Measurements from ENCODE around the gene PTPRB.

PTPRB gene

GRCh38 chr12:70645494-70646317 is 8.5 kb upstream of the PTPRB start:
- H3K9me2 ChIP-seq (replicated peaks; ENCODE audit: control insufficient read depth, low read length) = no peaks in the 10 kb centered on the region
- H3K4me3 ChIP-seq (ENCODE audit: low read length) = no peak overlapping the region
- H4K20me1 ChIP-seq (ENCODE audit: control insufficient read depth, insufficient read depth, low read depth, low read length) = no peaks in the 10 kb centered on the region
- H3K79me2 ChIP-seq (ENCODE audit: control insufficient read depth, low read length) = no peaks in the 10 kb centered on the region
- no peaks in the 10 kb centered on the region for H3K4me1 ChIP-seq (ENCODE audit: control insufficient read depth, low read length)
- H3K27ac ChIP-seq (ENCODE audit: low read depth, low read length) = no peak overlapping the region
- TF ChIP-seq CTCF (IDR thresholded peaks at IDR 0.05; ENCODE audit: low read depth, low read length, poor library complexity, severe bottlenecking) (no peak), EZH2phosphoT487 (IDR thresholded peaks at IDR 0.05; ENCODE audit: borderline replicate concordance, low read length) (no peak)
- H3K36me3 ChIP-seq (ENCODE audit: control insufficient read depth, low read length) = no peaks in the 10 kb centered on the region
- H3K27me3 ChIP-seq (ENCODE audit: control insufficient read depth, low read length) = peaks cover 9% of the 10 kb centered on the region; the same call in 1 of the 2 replicates
- H3K4me2 ChIP-seq (ENCODE audit: low read length) = no peak overlapping the region
- no peaks in the 10 kb centered on the region for H3F3A ChIP-seq (ENCODE audit: control insufficient read depth, insufficient read depth)
- H3K9me3 ChIP-seq (ENCODE audit: control insufficient read depth, insufficient read depth, low read length) = no peaks in the 10 kb centered on the region

- no peaks in the 10 kb centered on the region for H3K4me1 ChIP-seq (ENCODE audit: control insufficient read depth, low read length)
- H3K27ac ChIP-seq (ENCODE audit: low read depth, low read length) = no peak overlapping the region
- H3K4me3 ChIP-seq (ENCODE audit: low read length) = no peak overlapping the region
- peaks cover 9% of the 10 kb centered on the region; the same call in 1 of the 2 replicates for H3K27me3 ChIP-seq (ENCODE audit: control insufficient read depth, low read length)
- no peaks in the 10 kb centered on the region for H3K79me2 ChIP-seq (ENCODE audit: control insufficient read depth, low read length)
- no peak for TF ChIP-seq EZH2phosphoT487 (IDR thresholded peaks at IDR 0.05; ENCODE audit: borderline replicate concordance, low read length)
- TF ChIP-seq CTCF (IDR thresholded peaks at IDR 0.05; ENCODE audit: low read depth, low read length, poor library complexity, severe bottlenecking) = no peak
- H4K20me1 ChIP-seq (ENCODE audit: control insufficient read depth, insufficient read depth, low read depth, low read length) = no peaks in the 10 kb centered on the region
- H3K9me3 ChIP-seq (ENCODE audit: control insufficient read depth, insufficient read depth, low read length) = no peaks in the 10 kb centered on the region
- no peaks in the 10 kb centered on the region for H3K36me3 ChIP-seq (ENCODE audit: control insufficient read depth, low read length)
- H3K9me2 ChIP-seq (replicated peaks; ENCODE audit: control insufficient read depth, low read length) = no peaks in the 10 kb centered on the region
- no peak overlapping the region for H3K4me2 ChIP-seq (ENCODE audit: low read length)
- no peaks in the 10 kb centered on the region for H3F3A ChIP-seq (ENCODE audit: control insufficient read depth, insufficient read depth)
Measured at GRCh38 chr12:70644861-70645260, 7.6 kb upstream of the PTPRB start.

GRCh38 chr12:70643939-70644338 is 6.7 kb upstream of the PTPRB start:
- no peak for TF ChIP-seq EZH2phosphoT487 (IDR thresholded peaks at IDR 0.05; ENCODE audit: borderline replicate concordance, low read length)
- TF ChIP-seq CTCF (IDR thresholded peaks at IDR 0.05; ENCODE audit: low read depth, low read length, poor library complexity, severe bottlenecking) = no peak
- H4K20me1 ChIP-seq (ENCODE audit: control insufficient read depth, insufficient read depth, low read depth, low read length) = no peaks in the 10 kb centered on the region
- H3K4me3 ChIP-seq (ENCODE audit: low read length) = no peak overlapping the region
- H3K9me2 ChIP-seq (replicated peaks; ENCODE audit: control insufficient read depth, low read length) = no peaks in the 10 kb centered on the region
- H3K27me3 ChIP-seq (ENCODE audit: control insufficient read depth, low read length) = peaks cover 14% of the 10 kb centered on the region; the same call in 1 of the 2 replicates
- no peaks in the 10 kb centered on the region for H3F3A ChIP-seq (ENCODE audit: control insufficient read depth, insufficient read depth)
- no peaks in the 10 kb centered on the region for H3K9me3 ChIP-seq (ENCODE audit: control insufficient read depth, insufficient read depth, low read length)
- H3K4me1 ChIP-seq (ENCODE audit: control insufficient read depth, low read length) = no peaks in the 10 kb centered on the region
- no peaks in the 10 kb centered on the region for H3K36me3 ChIP-seq (ENCODE audit: control insufficient read depth, low read length)
- no peak overlapping the region for H3K27ac ChIP-seq (ENCODE audit: low read depth, low read length)
- no peaks in the 10 kb centered on the region for H3K79me2 ChIP-seq (ENCODE audit: control insufficient read depth, low read length)
- no peak overlapping the region for H3K4me2 ChIP-seq (ENCODE audit: low read length)

Data from DOHH2 (cell line).